ENCODE results near the gene CCDC24. TPM values are rescaled to one million over a fixed set of nuclear protein-coding genes. Genes with fewer than 3 reads are reported as not detected.
A peak's percentile ranks its signal among the peaks of the same experiment; 100 is the strongest.

CCDC24 gene
- total and polyA plus RNA-seq, 2 of the 13 experiments (the other 11 are each of a cell fraction or from before 2014, with no cell fraction given) = 1.4 to 2.9 TPM

DNA sequence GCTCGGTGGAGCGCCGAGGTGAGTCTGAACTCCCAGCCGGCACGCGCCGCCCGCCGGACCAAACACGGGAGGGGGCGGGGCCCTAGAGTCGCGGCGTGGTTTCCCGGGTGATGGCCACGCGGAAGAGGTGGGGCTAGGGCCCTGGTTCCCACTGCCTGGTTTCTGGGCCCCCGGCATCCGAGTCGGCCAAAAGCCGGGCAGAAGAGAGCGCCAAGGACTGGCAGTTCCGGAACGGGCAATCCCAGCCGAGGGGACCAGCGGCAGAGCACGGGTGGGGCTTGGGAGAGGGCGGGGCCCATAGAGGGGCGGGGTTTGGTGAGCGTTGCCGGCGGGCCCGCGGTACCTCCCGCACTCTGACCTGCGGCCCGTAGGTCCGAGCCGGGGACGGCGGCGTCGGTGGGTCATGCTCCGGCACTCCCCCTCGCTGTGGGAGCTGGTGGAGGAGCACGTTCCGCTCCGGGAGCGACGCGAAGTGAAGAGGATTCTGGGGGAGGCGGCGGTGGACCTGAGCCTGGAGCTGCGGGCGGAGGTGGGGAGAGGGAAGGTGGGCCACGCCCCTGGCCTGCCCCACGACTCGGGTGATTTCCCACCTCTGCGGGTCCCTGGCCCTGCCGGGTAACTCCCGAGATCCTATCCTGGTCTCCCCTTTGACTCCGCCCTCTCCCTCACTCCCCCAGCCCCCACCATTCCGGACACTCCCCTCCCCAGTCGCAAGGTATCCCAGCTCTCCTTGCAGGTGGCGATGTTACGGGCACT, at the start of gene CCDC24 (continued):
- TF ChIP-seq RBM22 (optimal IDR thresholded peaks at IDR 0.05; ENCODE audit: low read length) (peak; percentile 64), ATF7-NPFF (CRISPR knock-in tag; IDR thresholded peaks at IDR 0.05; ENCODE audit: low read depth) (peak; percentile 42; the same call in 1 of the 2 replicates), YY1 (IDR thresholded peaks at IDR 0.05; ENCODE audit: insufficient read depth, insufficient replicate concordance, low read depth, low read length) (peak; percentile 27), ZNF3 (CRISPR knock-in tag; IDR thresholded peaks at IDR 0.05) (no peak), CERS6 (CRISPR knock-in tag; IDR thresholded peaks at IDR 0.05) (no peak), ZNF598 (CRISPR knock-in tag; IDR thresholded peaks at IDR 0.05; ENCODE audit: borderline replicate concordance) (peak; percentile 28; the same call in 1 of the 2 replicates), ZBTB3 (CRISPR knock-in tag; IDR thresholded peaks at IDR 0.05; ENCODE audit: borderline replicate concordance, low read depth) (0 out of 2 replicates have a peak, but pooled peaks have one; percentile 29), ATF6 (CRISPR knock-in tag; conservative IDR thresholded peaks at IDR 0.05) (no peak), ISL2 (CRISPR knock-in tag; IDR thresholded peaks at IDR 0.05) (peak; percentile 69; the same call in 1 of the 2 replicates), MYC (CRISPR knock-in tag; IDR thresholded peaks at IDR 0.05; ENCODE audit: borderline replicate concordance) (peak; percentile 76; the same call in 1 of the 2 replicates), ZNF430 (CRISPR knock-in tag; IDR thresholded peaks at IDR 0.05) (0 out of 2 replicates have a peak, but pooled peaks have one; percentile 36), ZNF18 (CRISPR knock-in tag; IDR thresholded peaks at IDR 0.05; ENCODE audit: insufficient replicate concordance) (no peak), SAP130 (CRISPR knock-in tag; IDR thresholded peaks at IDR 0.05; ENCODE audit: low read depth) (peak; percentile 94), MTA1 (CRISPR knock-in tag; IDR thresholded peaks at IDR 0.05; ENCODE audit: borderline replicate concordance) (peak; percentile 47; the same call in 1 of the 2 replicates), DRAP1 (CRISPR knock-in tag; IDR thresholded peaks at IDR 0.05) (peak; percentile 10; the same call in 1 of the 2 replicates), ZNF350 (CRISPR knock-in tag; IDR thresholded peaks at IDR 0.05; ENCODE audit: borderline replicate concordance, low read depth) (peak; percentile 56), ZNF256 (CRISPR knock-in tag; conservative IDR thresholded peaks at IDR 0.05) (no peak), ZNF205 (CRISPR knock-in tag; IDR thresholded peaks at IDR 0.05) (peak; percentile 90), ZNF780A (CRISPR knock-in tag; IDR thresholded peaks at IDR 0.05) (0 out of 2 replicates have a peak, but pooled peaks have one; percentile 27), ZNF136 (CRISPR knock-in tag; IDR thresholded peaks at IDR 0.05; ENCODE audit: low read depth) (0 out of 2 replicates have a peak, but pooled peaks have one; percentile 25), ZKSCAN5 (CRISPR knock-in tag; IDR thresholded peaks at IDR 0.05) (no peak), ZNF207 (IDR thresholded peaks at IDR 0.05; ENCODE audit: borderline replicate concordance) (no peak), SOX6 (IDR thresholded peaks at IDR 0.05) (no peak), SOX6 (CRISPR knock-in tag; IDR thresholded peaks at IDR 0.05) (peak; percentile 74), TOPORS (CRISPR knock-in tag; IDR thresholded peaks at IDR 0.05) (peak; percentile 18; the same call in 1 of the 2 replicates), ZNF883 (CRISPR knock-in tag; IDR thresholded peaks at IDR 0.05; ENCODE audit: not compliant biosample characterization) (peak; percentile 66)

Measured in HepG2 (cell line).